RWPE2 (cell line): Measurements from ENCODE around the gene INSYN2B.

Experiments used
- ATAC-seq: fragments of 200-7000 bp; cut with Tn5 transposase; 3 replicates; pipeline ENCODE4 v1.9.1; 2021; ENCODE audit warnings: low read depth
- DNase-seq: peaks from one replicate; pipeline ENCODE4 v3.0.0-alpha.2; 2020; ENCODE audit warnings: low spot score
- H3K27ac ChIP-seq: fragments of 450-650 bp; 2 replicates; pipeline ENCODE4 v1.5.1; 2017; ENCODE audit warnings: mild to moderate bottlenecking; ENCODE audit not compliant: poor library complexity, severe bottlenecking
- H3K27me3 ChIP-seq: fragments of 250-450 bp; sonication (Bioruptor Pico); 2 replicates; pipeline ENCODE4 v1.5.1; 2021; ENCODE audit warnings: mild to moderate bottlenecking, moderate library complexity; ENCODE audit not compliant: insufficient read depth, poor library complexity, severe bottlenecking
- H3K36me3 ChIP-seq: fragments of 250-450 bp; sonication (Bioruptor Pico); 2 replicates; pipeline ENCODE4 v1.5.1; 2020; ENCODE audit warnings: low read depth, mild to moderate bottlenecking, moderate library complexity
- H3K4me1 ChIP-seq: fragments of 250-450 bp; sonication (Bioruptor Pico); 2 replicates; pipeline ENCODE4 v1.5.1; 2021; ENCODE audit warnings: mild to moderate bottlenecking, moderate library complexity; ENCODE audit not compliant: insufficient read depth, poor library complexity, severe bottlenecking
- H3K4me3 ChIP-seq: fragments of 250-450 bp; sonication (Bioruptor Pico); 2 replicates; pipeline ENCODE4 v1.5.1; 2021; ENCODE audit warnings: mild to moderate bottlenecking, moderate library complexity; ENCODE audit not compliant: severe bottlenecking
- H3K9me3 ChIP-seq: fragments of 250-450 bp; sonication (Bioruptor Pico); 2 replicates; pipeline ENCODE4 v1.5.1; 2021; ENCODE audit warnings: mild to moderate bottlenecking, moderate library complexity; ENCODE audit not compliant: severe bottlenecking
- CTCF ChIP-seq: fragments of 450-650 bp; IDR thresholded peaks from one replicate; pipeline ENCODE4 v1.5.1; 2017; ENCODE audit warnings: mild to moderate bottlenecking, moderate library complexity; ENCODE audit not compliant: poor library complexity, severe bottlenecking

The INSYN2B gene

DNA sequence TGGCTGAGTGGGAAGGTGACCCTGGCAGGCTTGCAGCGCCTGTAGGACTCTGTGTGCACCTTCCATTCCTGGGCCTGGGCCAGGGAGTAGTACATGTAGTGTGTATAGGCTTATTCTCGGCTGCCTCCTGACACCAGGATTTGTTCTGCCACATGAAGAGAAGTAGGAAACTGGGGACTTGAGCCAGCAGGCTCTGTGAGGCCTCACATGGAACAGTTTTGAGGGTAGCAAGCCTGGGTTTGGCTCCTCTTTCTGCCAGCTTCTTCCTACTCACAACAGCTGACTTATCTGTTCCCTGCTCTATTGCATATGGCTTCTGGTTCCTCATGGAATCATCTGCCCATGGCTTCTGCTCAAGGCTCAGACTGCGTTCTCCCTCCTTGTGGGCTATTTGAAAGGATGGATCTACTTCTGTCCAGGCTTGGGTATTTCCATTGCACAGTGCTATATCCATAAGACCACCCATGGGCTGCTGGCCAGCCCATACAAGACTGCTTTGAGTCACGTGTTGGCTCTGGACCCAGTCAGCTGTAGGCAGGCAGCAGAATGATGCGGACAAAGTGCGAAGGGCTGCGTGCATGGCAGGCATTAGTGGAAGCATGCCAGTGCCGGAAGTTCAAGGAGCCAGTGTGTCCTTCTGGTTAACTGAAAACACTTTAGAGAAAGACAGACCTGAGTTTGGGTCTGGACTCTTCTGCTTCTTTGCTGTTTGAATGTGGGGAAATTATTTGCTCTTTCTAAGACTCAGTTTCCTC lies 11.0 kb upstream of the INSYN2B start:
- Histone ChIP-seq H3K27ac (no peak overlapping the region), H3K4me1 (peaks cover 9% of the 10 kb centered on the region), H3K4me3 (no peak overlapping the region), H3K36me3 (no peaks in the 10 kb centered on the region), H3K27me3 (no peaks in the 10 kb centered on the region), H3K9me3 (no peaks in the 10 kb centered on the region)
- no peak for DNase-seq
- no peak for TF ChIP-seq CTCF
- no peak for ATAC-seq

DNA sequence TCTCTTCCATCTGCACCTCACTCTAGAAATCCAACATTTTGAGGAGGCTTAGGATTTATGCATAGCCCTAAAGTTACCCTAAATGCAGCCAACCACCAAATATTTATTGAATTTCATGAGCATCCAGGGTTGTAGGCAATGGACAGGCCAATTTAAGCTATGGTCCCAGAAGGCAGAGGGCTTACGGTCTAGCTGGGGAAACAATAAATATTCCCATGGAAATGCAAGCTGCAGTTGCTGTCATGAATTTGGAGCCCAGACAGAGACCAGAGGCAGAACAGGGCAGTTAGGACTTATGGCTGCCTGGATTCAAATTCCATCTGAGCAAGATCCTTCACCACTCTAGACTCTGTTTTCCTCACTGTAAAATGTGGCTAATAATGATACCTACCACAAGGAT lies 9.1 kb upstream of the INSYN2B start:
- Histone ChIP-seq H3K4me3 (no peak overlapping the region), H3K9me3 (no peaks in the 10 kb centered on the region), H3K4me1 (peaks cover 9% of the 10 kb centered on the region), H3K36me3 (no peaks in the 10 kb centered on the region), H3K27ac (peak overlapping the region; percentile 11), H3K27me3 (no peaks in the 10 kb centered on the region)
- no peak for TF ChIP-seq CTCF
- ATAC-seq (no peak; the same call in 2 of the 3 replicates), DNase-seq (no peak)

DNA sequence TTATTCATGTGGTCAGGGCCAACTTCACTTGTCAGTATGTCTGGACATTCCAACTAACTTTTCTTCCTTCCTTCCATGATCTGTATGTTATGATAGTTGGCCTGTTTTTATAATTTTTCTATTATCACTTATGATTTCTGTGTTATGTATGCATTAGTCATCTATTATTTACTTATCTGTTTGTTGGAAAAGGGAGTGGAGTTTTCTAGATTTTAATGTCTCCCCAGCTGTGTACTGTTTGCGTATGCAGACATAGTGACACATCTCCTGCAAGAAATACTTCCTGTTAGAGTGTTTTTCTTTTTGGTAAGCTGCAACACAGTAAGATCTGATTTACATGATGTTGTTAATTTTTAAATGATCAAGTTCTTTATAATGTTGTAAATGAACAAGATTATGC lies 8.7 kb upstream of the INSYN2B start:
- peak; percentile 90 for ATAC-seq
- no peak for TF ChIP-seq CTCF
- Histone ChIP-seq H3K4me1 (peaks cover 9% of the 10 kb centered on the region), H3K27ac (peak overlapping the region; percentile 11), H3K36me3 (no peaks in the 10 kb centered on the region), H3K4me3 (no peak overlapping the region), H3K27me3 (no peaks in the 10 kb centered on the region), H3K9me3 (no peaks in the 10 kb centered on the region)
- DNase-seq = no peak

GRCh38 chr5:169988206-169988605 lies 7.9 kb upstream of the INSYN2B start:
- peaks cover 9% of the 10 kb centered on the region for H3K4me1 ChIP-seq
- ATAC-seq = no peak
- DNase-seq = no peak
- no peak for TF ChIP-seq CTCF
- H3K27me3 ChIP-seq = no peaks in the 10 kb centered on the region
- H3K27ac ChIP-seq = no peak overlapping the region
- H3K36me3 ChIP-seq = no peaks in the 10 kb centered on the region
- H3K9me3 ChIP-seq = no peaks in the 10 kb centered on the region
- no peak overlapping the region for H3K4me3 ChIP-seq

DNA sequence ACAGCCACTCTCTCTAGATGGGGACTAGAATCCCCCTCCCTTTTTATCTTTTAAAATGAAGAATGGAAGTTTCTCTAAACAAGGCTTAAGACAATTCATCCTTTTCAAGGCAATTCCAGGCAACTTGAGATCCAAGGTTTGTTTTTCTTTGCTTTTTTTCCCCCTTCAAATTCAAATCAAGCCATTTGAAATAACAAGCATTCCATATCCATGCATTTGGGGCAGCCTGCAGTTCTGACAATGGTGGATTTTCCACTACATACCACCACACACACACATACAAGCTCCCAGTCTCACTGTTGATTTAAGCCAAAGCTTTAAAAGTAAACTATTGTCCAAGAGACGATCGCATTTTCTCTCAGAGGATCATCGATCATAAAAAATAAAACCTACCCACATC lies 424 bp downstream of the INSYN2B start:
- peak overlapping the region; percentile 95 for H3K27ac ChIP-seq
- H3K4me3 ChIP-seq = peak overlapping the region; percentile 35
- H3K27me3 ChIP-seq = no peaks in the 10 kb centered on the region
- no peaks in the 10 kb centered on the region for H3K9me3 ChIP-seq
- TF ChIP-seq CTCF = no peak
- DNase-seq (no peak), ATAC-seq (no peak)
- no peaks in the 10 kb centered on the region for H3K36me3 ChIP-seq
- H3K4me1 ChIP-seq = peaks cover 31% of the 10 kb centered on the region
